Activated CD4-positive, alpha-beta T cell treated with anti-CD3 and anti-CD28 coated beads for 36 hours (primary cell): ENCODE measurements around the gene OR52E8. TPM values are rescaled to one million over a fixed set of nuclear protein-coding genes. Genes with fewer than 3 reads are reported as not detected.

Experiments used
- ATAC-seq: fragments of 200-7000 bp; cut with Tn5 transposase; one replicate; pipeline ENCODE4 v1.10.0; 2021; ENCODE audit warnings: mild to moderate bottlenecking, moderate library complexity
- CTCF ChIA-PET: fragments of 350-600 bp; sonication (Branson Sonifier 250); formaldehyde crosslinking; loops from one replicate; lab custom pipeline; 2021; ENCODE audit warnings: antibody characterized with exemption; lab: Charles Lee
- POLR2A ChIA-PET: fragments of 350-600 bp; sonication (Branson Sonifier 250); formaldehyde crosslinking; loops from one replicate; lab custom pipeline; 2021; ENCODE audit warnings: antibody characterized with exemption, inconsistent platforms; lab: Charles Lee
- DNase-seq: peaks from one replicate; pipeline ENCODE4 v3.0.0-alpha.2; 2020
- H3K27ac Mint-ChIP-seq: one replicate; pipeline ENCODE4 v1.8.0; 2021; ENCODE audit warnings: mixed read lengths
- H3K27me3 Mint-ChIP-seq: one replicate; pipeline ENCODE4 v1.8.0; 2021; ENCODE audit warnings: mixed read lengths
- H3K36me3 Mint-ChIP-seq: one replicate; pipeline ENCODE4 v1.8.0; 2021; ENCODE audit warnings: low read depth, mixed read lengths
- H3K4me1 Mint-ChIP-seq: one replicate; pipeline ENCODE4 v1.8.0; 2021; ENCODE audit warnings: mixed read lengths
- H3K4me3 Mint-ChIP-seq: one replicate; pipeline ENCODE4 v1.8.0; 2021; ENCODE audit warnings: mild to moderate bottlenecking, moderate library complexity, mixed read lengths
- H3K9me3 Mint-ChIP-seq: one replicate; pipeline ENCODE4 v1.8.0; 2021; ENCODE audit warnings: low read depth, mixed read lengths
- intact Hi-C, 2 experiments: fragments of 100-400 bp; cut with DNase I in 1 of 2; cut with micrococcal nuclease in 1 of 2; formaldehyde crosslinking; loops; one replicate each; pipeline versions ENCODE4 v1.14.2 to v1.15.1; 2022 to 2024; cut with DNase I, micrococcal nuclease
- total RNA-seq, 2 experiments: library from RNA; stranded (reverse); gene quantifications; one replicate each; pipeline ENCODE4 v1.2.3, GENCODE V29; 2021

OR52E8 gene
- total RNA-seq, 2 experiments from 2014 or later: not detected

DNA sequence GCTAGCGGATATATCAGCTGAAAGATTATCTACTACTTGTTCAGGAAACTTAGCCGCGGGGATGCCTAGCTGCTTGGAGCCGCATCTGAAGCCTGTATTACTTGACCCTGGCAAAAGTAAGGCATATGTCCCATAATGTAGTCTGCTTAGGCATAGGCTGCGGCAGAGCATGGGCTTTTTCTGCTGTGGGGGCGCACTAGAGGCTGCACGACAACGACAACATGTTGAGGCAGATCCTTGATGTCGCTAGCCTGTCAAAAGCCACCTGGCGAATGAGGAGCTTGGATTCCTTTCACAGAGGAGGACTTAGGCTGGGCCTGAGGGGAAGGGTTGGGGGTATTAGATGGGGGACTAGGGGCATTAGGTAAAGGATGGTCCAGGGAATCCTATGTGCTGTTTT lies 49.9 kb downstream of the OR52E8 start:
- Mint-ChIP-seq H3K4me3 (no peak overlapping the region), H3K9me3 (peaks cover 12% of the 10 kb centered on the region), H3K4me1 (peaks cover 8% of the 10 kb centered on the region), H3K27ac (no peak overlapping the region), H3K36me3 (no peaks in the 10 kb centered on the region), H3K27me3 (peaks cover 20% of the 10 kb centered on the region)
- DNase-seq (no peak), ATAC-seq (no peak)
- POLR2A ChIA-PET: interaction anchor here (0.6 kb wide), 1 partner anchor 53 kb away, joined by 3 read pairs; the partner anchor contains the start of gene OR52N4
- intact Hi-C loops: loop anchor here (5.0 to 10.0 kb wide), 3 partner anchors 545 to 1173 kb away; partner anchors contain the start of gene OR51D1 (in 2 of the 2)
- CTCF ChIA-PET: interaction anchor here (0.9 to 2.1 kb wide), 3 partner anchors 123 to 331 kb away, joined by 3 to 7 read pairs (median 7); partner anchors contain the start of gene TRIM5

Other genes starting within 250 kb of the OR52E8 start
- 10 to 100 TPM; 10.4 to 11.8 TPM for gene TRIM34, start 232.7 kb downstream of the OR52E8 start, total RNA-seq
- 10 to 100 TPM; 16.4 to 17.9 TPM for gene TRIM5, start 172.6 kb downstream of the OR52E8 start, total RNA-seq
- 100 to 1,000 TPM in 1 of 2 experiments, 10 to 100 TPM in 1; 73.4 to 101 TPM for gene TRIM22, start 167.9 kb downstream of the OR52E8 start, total RNA-seq
- gene OR56B1, start 121.2 kb downstream of the OR52E8 start, total RNA-seq: under 1 TPM; 0.14 to 0.16 TPM
- under 1 TPM; 0.23 to 0.70 TPM for gene OR52N4, start 103.4 kb downstream of the OR52E8 start, total RNA-seq
- gene OR52N5, start 74.3 kb downstream of the OR52E8 start, total RNA-seq: not detected
- not detected for gene OR52N1, start 66.4 kb downstream of the OR52E8 start, total RNA-seq
- gene OR52N2, start 48.8 kb downstream of the OR52E8 start, total RNA-seq: not detected
- gene OR52E6, start 15.8 kb downstream of the OR52E8 start, total RNA-seq: not detected
- not detected for gene OR52E4, start 22.9 kb upstream of the OR52E8 start, total RNA-seq
- gene OR52E5, start 35.5 kb upstream of the OR52E8 start, total RNA-seq: not detected
- gene OR56A3, start 84.6 kb upstream of the OR52E8 start, total RNA-seq: not detected
- gene OR56A5, start 110.8 kb upstream of the OR52E8 start, total RNA-seq: not detected
- not detected for gene OR52L1, start 129.3 kb upstream of the OR52E8 start, total RNA-seq
- gene OR56A4, start 149.3 kb upstream of the OR52E8 start, total RNA-seq: not detected
- gene OR56A1, start 173.1 kb upstream of the OR52E8 start, total RNA-seq: not detected
- not detected for gene OR56B4, start 250.0 kb upstream of the OR52E8 start, total RNA-seq